Gastroesophageal sphincter (tissue), 4 donors: ENCODE results near the gene TMPRSS9. TPM values are rescaled to one million over a fixed set of nuclear protein-coding genes. Genes with fewer than 3 reads are reported as not detected.

Experiments
- ATAC-seq: fragments of 150-250 bp; one replicate; pipeline ENCODE4 v1.9.1; 2016; ENCODE audit warnings: mild to moderate bottlenecking, moderate library complexity
- H3K27ac ChIP-seq, 4 donors: fragments of 200-600 bp; sonication (generic) in 3 of 4; 1 replicate in 3 of 4; 2 replicates in 1 of 4; pipeline ENCODE4 v1.5.1; 2016 to 2019
- H3K27me3 ChIP-seq: fragments of 200-600 bp; sonication (generic); one replicate; pipeline ENCODE4 v1.5.1; 2019
- H3K36me3 ChIP-seq, 2 donors: fragments of 200-600 bp; sonication (generic); one replicate each; pipeline ENCODE4 v1.5.1; 2019; ENCODE audit warnings: control low read depth in 1 of 2
- H3K4me1 ChIP-seq, 3 donors: fragments of 200-600 bp; sonication (generic); 1 replicate in 2 of 3; 2 replicates in 1 of 3; pipeline ENCODE4 v1.5.1; 2016 to 2019; ENCODE audit warnings: control low read depth in 2 of 3
- H3K4me3 ChIP-seq, 2 donors: fragments of 200-600 bp; sonication (generic); one replicate each; pipeline ENCODE4 v1.5.1; 2019; ENCODE audit warnings: mild to moderate bottlenecking in 1 of 2, moderate library complexity in 1 of 2
- H3K9me3 ChIP-seq, 3 donors: fragments of 200-600 bp; sonication (generic); one replicate each; pipeline ENCODE4 v1.5.1; 2017 to 2019; ENCODE audit warnings: control low read depth in 2 of 3
- CTCF ChIP-seq, 4 experiments: fragments of 200-600 bp in 2 of 4; fragments of 450-650 bp in 2 of 4; sonication (generic) in 1 of 4; IDR thresholded peaks; one replicate each; pipeline ENCODE4 v1.5.1; 2017 to 2019; ENCODE audit warnings: antibody characterized with exemption in 4 of 4, mild to moderate bottlenecking in 2 of 4, moderate library complexity in 2 of 4
- EP300 ChIP-seq: sonication (generic); formaldehyde crosslinking; IDR thresholded peaks from one replicate; pipeline ENCODE4 v1.6.1; 2017; ENCODE audit warnings: antibody characterized with exemption, mild to moderate bottlenecking
- POLR2A ChIP-seq, 2 donors: fragments of 450-650 bp; IDR thresholded peaks; one replicate each; pipeline ENCODE4 v1.6.1; 2017; ENCODE audit warnings: antibody characterized with exemption in 2 of 2, mild to moderate bottlenecking in 2 of 2, moderate library complexity in 1 of 2
- POLR2AphosphoS5 ChIP-seq: sonication (generic); formaldehyde crosslinking; IDR thresholded peaks from one replicate; pipeline ENCODE4 v1.6.1; 2017; ENCODE audit warnings: antibody characterized with exemption
- WGBS, 2 donors: methylation state at CpG; one replicate each; pipeline ENCODE4 v1.1.5; 2018; ENCODE audit warnings: low coverage in 1 of 2; 5-methylcytosine and 5-hydroxymethylcytosine counted together
- total RNA-seq, 4 donors: library from RNA; depleted of rRNA; stranded (reverse); fragments of >200 nt; gene quantifications; one replicate each; pipeline ENCODE4 v1.1.0, GENCODE V29; 2016

TMPRSS9 gene
- total RNA-seq, 4 donors from 2014 or later, result 0.54 TPM; not detected in 3

GRCh38 chr19:2328401-2329148, 31.5 kb upstream of the TMPRSS9 start, which contains the start of the genes LSM7 and SPPL2B:
Gene LSM7 (minus strand): TSS chr19:2328586. CDS start chr19:2328566, 20 bp downstream.
Gene SPPL2B (plus strand): TSS chr19:2328684. CDS start chr19:2328710, 26 bp downstream.
- H3K27ac ChIP-seq, result peak within 1 kb of the TSS; percentile 6 to 86 (median 84)
- TF ChIP-seq POLR2A (IDR thresholded peaks at IDR 0.05) (peak; percentile 73 to 74), CTCF (IDR thresholded peaks at IDR 0.05) (no peak), POLR2AphosphoS5 (peak; percentile 82), EP300 (no peak)
- WGBS, 2 donors, result 0 to 5% methylated on average over 3 to 4 of the region's 89 CpGs
- H3K36me3 ChIP-seq, result peaks cover 0 to 25% of the 10 kb centered on the region in 2 donors
- H3K9me3 ChIP-seq, result no peaks in the 10 kb centered on the region
- H3K4me1 ChIP-seq, result peaks cover 0 to 75% (median 46%) of the 10 kb centered on the region in 3 donors
- H3K27me3 ChIP-seq, result no peaks in the 10 kb centered on the region
- peak; percentile 92 for ATAC-seq
- H3K4me3 ChIP-seq, result peak within 1 kb of the TSS; percentile 87 to 93

- WGBS, 2 donors, result 0 to 15% methylated on average over 1 to 2 of the region's 16 CpGs
- H3K36me3 ChIP-seq, result peaks cover 0 to 20% of the 10 kb centered on the region in 2 donors
- TF ChIP-seq POLR2AphosphoS5 (no peak), CTCF (IDR thresholded peaks at IDR 0.05) (no peak), POLR2A (IDR thresholded peaks at IDR 0.05) (no peak), EP300 (no peak)
- H3K27ac ChIP-seq, result peak overlapping the region in 3 of 4 donors; percentile 83 to 86 (median 84)
- H3K4me1 ChIP-seq, result peaks cover 0 to 80% (median 46%) of the 10 kb centered on the region in 3 donors
- no peaks in the 10 kb centered on the region for H3K9me3 ChIP-seq
- H3K4me3 ChIP-seq, result peak overlapping the region; percentile 87 to 93
- no peak for ATAC-seq
- H3K27me3 ChIP-seq, result no peaks in the 10 kb centered on the region
These were observed 31.0 kb upstream of the TMPRSS9 start for GRCh38 chr19:2329149-2329478.

- no peak for ATAC-seq
- Histone ChIP-seq H3K4me3 (peak overlapping the region; percentile 87 to 93), H3K27me3 (no peaks in the 10 kb centered on the region), H3K9me3 (no peaks in the 10 kb centered on the region), H3K4me1 (peaks cover 0 to 84% (median 46%) of the 10 kb centered on the region in 3 donors), H3K36me3 (peaks cover 0 to 18% of the 10 kb centered on the region in 2 donors), H3K27ac (no peak overlapping the region)
- WGBS, 2 donors, result 33 to 41% methylated on average over 6 to 9 of the region's 13 CpGs
- TF ChIP-seq EP300 (no peak), POLR2AphosphoS5 (no peak), CTCF (IDR thresholded peaks at IDR 0.05) (no peak), POLR2A (IDR thresholded peaks at IDR 0.05) (no peak)
These were observed 30.6 kb upstream of the TMPRSS9 start for GRCh38 chr19:2329501-2329916.

- Histone ChIP-seq H3K4me1 (peaks cover 0 to 87% (median 46%) of the 10 kb centered on the region in 3 donors), H3K9me3 (no peaks in the 10 kb centered on the region), H3K27me3 (no peaks in the 10 kb centered on the region), H3K36me3 (peaks cover 0 to 14% of the 10 kb centered on the region in 2 donors), H3K4me3 (no peak overlapping the region), H3K27ac (peak overlapping the region in 1 of 4 donors; percentile 13)
- 53 to 93% methylated on average over 3 to 5 of the region's 10 CpGs for WGBS, 2 donors
- ATAC-seq, result no peak
- TF ChIP-seq CTCF (IDR thresholded peaks at IDR 0.05) (no peak), POLR2AphosphoS5 (no peak), EP300 (no peak), POLR2A (IDR thresholded peaks at IDR 0.05) (no peak)
These were observed 29.8 kb upstream of the TMPRSS9 start for GRCh38 chr19:2330255-2330631.
